Tibial nerve (tissue), 4 donors: Measurements from ENCODE around the gene BBS7. TPM values are rescaled to one million over a fixed set of nuclear protein-coding genes. Genes with fewer than 3 reads are reported as not detected.

Source experiments
- DNase-seq, 2 donors: peaks; one replicate each; pipeline ENCODE4 v3.0.0-alpha.2; 2019; ENCODE audit warnings: low spot score in 2 of 2
- H3K27ac ChIP-seq, 4 donors: fragments of 200-600 bp; sonication (generic) in 3 of 4; one replicate each; pipeline ENCODE4 v1.5.1; 2017 to 2019; ENCODE audit warnings: mild to moderate bottlenecking in 1 of 4
- H3K27me3 ChIP-seq, 2 donors: fragments of 200-600 bp; sonication (generic) in 1 of 2; one replicate each; pipeline versions ENCODE4 v1.5.1 to v1.6.0; 2017 to 2019
- H3K36me3 ChIP-seq, 3 donors: fragments of 200-600 bp; sonication (generic); one replicate each; pipeline ENCODE4 v1.5.1; 2018 to 2019
- H3K4me1 ChIP-seq, 4 donors: fragments of 200-600 bp; sonication (generic) in 3 of 4; one replicate each; pipeline ENCODE4 v1.5.1; 2017 to 2019
- H3K4me3 ChIP-seq, 4 donors: fragments of 200-600 bp; sonication (generic) in 3 of 4; one replicate each; pipeline ENCODE4 v1.5.1; 2017 to 2019; ENCODE audit warnings: mild to moderate bottlenecking in 1 of 4, moderate library complexity in 1 of 4
- H3K9me3 ChIP-seq, 4 donors: fragments of 200-600 bp; sonication (generic) in 3 of 4; one replicate each; pipeline ENCODE4 v1.5.1; 2017 to 2019
- CTCF ChIP-seq, 5 experiments: fragments of 200-600 bp in 3 of 5; fragments of 450-650 bp in 2 of 5; sonication (generic) in 3 of 5; IDR thresholded peaks; one replicate each; pipeline ENCODE4 v1.5.1; 2016 to 2019; ENCODE audit warnings: antibody characterized with exemption in 5 of 5, mild to moderate bottlenecking in 3 of 5, moderate library complexity in 2 of 5
- EP300 ChIP-seq, 2 donors: sonication (generic); formaldehyde crosslinking; IDR thresholded peaks; one replicate each; pipeline ENCODE4 v1.6.1; 2017; ENCODE audit warnings: antibody characterized with exemption in 2 of 2, mild to moderate bottlenecking in 1 of 2
- POLR2A ChIP-seq, 2 donors: fragments of 450-650 bp; IDR thresholded peaks; one replicate each; pipeline ENCODE4 v1.6.1; 2017; ENCODE audit warnings: antibody characterized with exemption in 2 of 2, mild to moderate bottlenecking in 2 of 2, moderate library complexity in 2 of 2
- WGBS, 2 donors: methylation state at CpG; one replicate each; pipeline ENCODE4 v1.1.5; 2018; 5-methylcytosine and 5-hydroxymethylcytosine counted together
- total RNA-seq, 4 donors: library from RNA; depleted of rRNA; stranded (reverse); fragments of >200 nt; gene quantifications; one replicate each; pipeline ENCODE4 v1.1.0, GENCODE V29; 2016

Gene BBS7
- total RNA-seq, 4 donors from 2014 or later: 19.4 to 25.8 (median 23.6) TPM

GRCh38 chr4:121819216-121819965 is 50.9 kb downstream of the BBS7 start:
- no peak overlapping the region for H3K4me3 ChIP-seq
- peaks cover 0 to 14% (median 5%) of the 10 kb centered on the region in 4 donors for H3K4me1 ChIP-seq
- peaks cover 0 to 60% (median 0%) of the 10 kb centered on the region in 3 donors for H3K36me3 ChIP-seq
- H3K27ac ChIP-seq: no peak overlapping the region
- no peak for TF ChIP-seq EP300 (IDR thresholded peaks at IDR 0.05)
- TF ChIP-seq POLR2A (IDR thresholded peaks at IDR 0.05): no peak
- TF ChIP-seq CTCF (IDR thresholded peaks at IDR 0.05): no peak
- DNase-seq: no peak
- 55 to 61% methylated on average over 1 of the region's 1 CpG for WGBS, 2 donors
- no peaks in the 10 kb centered on the region for H3K9me3 ChIP-seq
- no peaks in the 10 kb centered on the region for H3K27me3 ChIP-seq

- Histone ChIP-seq H3K27me3 (no peaks in the 10 kb centered on the region), H3K9me3 (no peaks in the 10 kb centered on the region), H3K36me3 (peaks cover 0 to 72% (median 6%) of the 10 kb centered on the region in 3 donors), H3K4me1 (peaks cover 0 to 7% (median 4%) of the 10 kb centered on the region in 4 donors), H3K4me3 (no peak overlapping the region), H3K27ac (no peak overlapping the region)
- 45 to 49% methylated on average over 1 of the region's 1 CpG for WGBS, 2 donors
- no peak for TF ChIP-seq POLR2A (IDR thresholded peaks at IDR 0.05)
- TF ChIP-seq CTCF (IDR thresholded peaks at IDR 0.05): no peak
- TF ChIP-seq EP300 (IDR thresholded peaks at IDR 0.05): no peak
- DNase-seq: no peak
Observed at GRCh38 chr4:121818215-121818614, 52.1 kb downstream of the BBS7 start.

- H3K27ac ChIP-seq: no peak overlapping the region
- no peaks in the 10 kb centered on the region for H3K27me3 ChIP-seq
- peaks cover 0 to 77% (median 6%) of the 10 kb centered on the region in 3 donors for H3K36me3 ChIP-seq
- WGBS, 2 donors: 62 to 84% methylated on average over 1 of the region's 1 CpG
- H3K4me1 ChIP-seq: peaks cover 0 to 2% (median under 1%) of the 10 kb centered on the region in 4 donors
- no peak overlapping the region for H3K4me3 ChIP-seq
- no peak for TF ChIP-seq CTCF (IDR thresholded peaks at IDR 0.05)
- TF ChIP-seq POLR2A (IDR thresholded peaks at IDR 0.05): no peak
- no peak for TF ChIP-seq EP300 (IDR thresholded peaks at IDR 0.05)
- H3K9me3 ChIP-seq: no peaks in the 10 kb centered on the region
- DNase-seq: no peak
Observed at GRCh38 chr4:121817701-121818100, 52.6 kb downstream of the BBS7 start.

GRCh38 chr4:121817006-121817405 is 53.3 kb downstream of the BBS7 start:
- Histone ChIP-seq H3K27ac (no peak overlapping the region), H3K4me1 (no peaks in the 10 kb centered on the region), H3K4me3 (no peak overlapping the region), H3K9me3 (no peaks in the 10 kb centered on the region), H3K27me3 (no peaks in the 10 kb centered on the region), H3K36me3 (peaks cover 0 to 84% (median 6%) of the 10 kb centered on the region in 3 donors)
- TF ChIP-seq EP300 (IDR thresholded peaks at IDR 0.05) (no peak), CTCF (IDR thresholded peaks at IDR 0.05) (no peak), POLR2A (IDR thresholded peaks at IDR 0.05) (no peak)
- no peak for DNase-seq
- 86 to 87% methylated on average over 3 of the region's 3 CpGs for WGBS, 2 donors

- DNase-seq: no peak
- Histone ChIP-seq H3K36me3 (peaks cover 0 to 98% (median 6%) of the 10 kb centered on the region in 3 donors), H3K4me1 (no peaks in the 10 kb centered on the region), H3K27ac (no peak overlapping the region), H3K9me3 (no peaks in the 10 kb centered on the region), H3K27me3 (no peaks in the 10 kb centered on the region), H3K4me3 (no peak overlapping the region)
- no peak for TF ChIP-seq EP300 (IDR thresholded peaks at IDR 0.05)
- TF ChIP-seq POLR2A (IDR thresholded peaks at IDR 0.05): no peak
- TF ChIP-seq CTCF (IDR thresholded peaks at IDR 0.05): no peak
- WGBS, 2 donors: 75 to 82% methylated on average over 2 of the region's 2 CpGs
Observed at GRCh38 chr4:121814756-121815155, 55.5 kb downstream of the BBS7 start.
